Measurements from ENCODE around the gene CST5. TPM values are rescaled to one million over a fixed set of nuclear protein-coding genes. Genes with fewer than 3 reads are reported as not detected.
"Not testable (repeated sequence)": the region's sequence is repeated elsewhere in the genome, so short reads cannot be mapped to it uniquely, and the experiment has no call there.

CST5 gene
- total RNA-seq, 1 experiment from 2014 or later, result not detected

- DNase-seq (ENCODE audit: low read depth), result peak; percentile 68
These were observed 10.2 kb upstream of the CST5 start for GRCh38 chr20:23889775-23890187.

- no peak for DNase-seq (ENCODE audit: low read depth)
These were observed 8.3 kb upstream of the CST5 start for GRCh38 chr20:23887856-23888255.

- DNase-seq (ENCODE audit: low read depth), result no peak
These were observed 5.2 kb upstream of the CST5 start for GRCh38 chr20:23884771-23885162.

GRCh38 chr20:23884136-23884770 is 4.7 kb upstream of the CST5 start:
- DNase-seq (ENCODE audit: low read depth), result no peak

GRCh38 chr20:23881371-23881770 is 1.8 kb upstream of the CST5 start:
- DNase-seq (ENCODE audit: low read depth), result peak; percentile 26

GRCh38 chr20:23880417-23880816 is 869 bp upstream of the CST5 start:
- DNase-seq (ENCODE audit: low read depth), result no peak

GRCh38 chr20:23879811-23880374 is 345 bp upstream of the CST5 start:
- DNase-seq (ENCODE audit: low read depth), result no peak

- DNase-seq (ENCODE audit: low read depth), result no peak
These were observed 761 bp downstream of the CST5 start for GRCh38 chr20:23878787-23879186.

- DNase-seq (ENCODE audit: low read depth), result not testable (repeated sequence)
These were observed 1.5 kb downstream of the CST5 start for GRCh38 chr20:23878016-23878542.

- no peak for DNase-seq (ENCODE audit: low read depth)
These were observed 2.0 kb downstream of the CST5 start for GRCh38 chr20:23877524-23877923.

GRCh38 chr20:23875606-23876237 is 3.8 kb downstream of the CST5 start:
- no peak for DNase-seq (ENCODE audit: low read depth)

GRCh38 chr20:23874747-23875146 is 4.8 kb downstream of the CST5 start:
- DNase-seq (ENCODE audit: low read depth), result no peak

GRCh38 chr20:23873370-23874015 is 6.1 kb downstream of the CST5 start:
- no peak for DNase-seq (ENCODE audit: low read depth)

GRCh38 chr20:23872065-23872464 is 7.5 kb downstream of the CST5 start:
- DNase-seq (ENCODE audit: low read depth), result no peak

GRCh38 chr20:23870461-23870860 is 9.1 kb downstream of the CST5 start:
- DNase-seq (ENCODE audit: low read depth), result no peak

GRCh38 chr20:23869520-23869919 is 10.0 kb downstream of the CST5 start:
- no peak for DNase-seq (ENCODE audit: low read depth)

GRCh38 chr20:23868321-23868720 is 11.2 kb downstream of the CST5 start:
- DNase-seq (ENCODE audit: low read depth), result no peak

GRCh38 chr20:23867152-23867776 is 12.3 kb downstream of the CST5 start:
- no peak for DNase-seq (ENCODE audit: low read depth)

GRCh38 chr20:23860771-23861170 is 18.8 kb downstream of the CST5 start:
- DNase-seq (ENCODE audit: low read depth), result not testable (repeated sequence)

- no peak for DNase-seq (ENCODE audit: low read depth)
These were observed 21.5 kb downstream of the CST5 start for GRCh38 chr20:23857962-23858595.

GRCh38 chr20:23856736-23857135 is 22.8 kb downstream of the CST5 start:
- peak; percentile 40 for DNase-seq (ENCODE audit: low read depth)

GRCh38 chr20:23856226-23856625 is 23.3 kb downstream of the CST5 start:
- no peak for DNase-seq (ENCODE audit: low read depth)
